Inflammatory macrophage treated with lipopolysaccharide for 1 hour (primary cell): ENCODE results near the gene MAGEA11.
A peak's percentile ranks its signal among the peaks of the same experiment; 100 is the strongest.
"Not testable (repeated sequence)": the region's sequence is repeated elsewhere in the genome, so short reads cannot be mapped to it uniquely, and the experiment has no call there.

ENCODE experiments used
- DNase-seq, 2 donors: peaks; one replicate each; pipeline ENCODE4 v3.0.0-alpha.2; 2020 to 2022

Gene MAGEA11

GRCh38 chrX:149711545-149712236, at the start of gene MAGEA11:
Gene MAGEA11, plus strand, starts transcription at chrX:149712060. Its CDS starts 1,100 bp downstream, at chrX:149713160.
- no peak for DNase-seq

DNA sequence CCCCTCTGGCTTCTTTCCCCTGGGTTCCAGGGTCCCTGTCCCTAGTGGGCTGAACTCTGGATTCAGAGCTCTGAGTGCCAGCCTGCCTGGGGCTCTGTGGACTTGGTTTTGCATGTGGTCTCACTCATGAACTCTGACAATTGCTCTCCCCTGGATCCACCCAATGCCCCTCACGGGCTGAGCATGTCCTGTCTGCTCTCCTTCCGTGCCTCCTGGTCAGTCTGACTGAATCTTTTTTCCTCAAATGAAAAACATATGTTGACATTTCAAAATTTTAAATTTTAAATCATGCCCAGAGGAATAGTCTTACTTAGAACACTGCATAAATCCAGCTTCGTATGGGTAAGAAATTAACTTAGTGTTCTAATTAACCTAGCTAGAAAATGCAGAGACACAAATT, 36.8 kb upstream of the MAGEA11 start:
- DNase-seq: not testable (repeated sequence)

DNA sequence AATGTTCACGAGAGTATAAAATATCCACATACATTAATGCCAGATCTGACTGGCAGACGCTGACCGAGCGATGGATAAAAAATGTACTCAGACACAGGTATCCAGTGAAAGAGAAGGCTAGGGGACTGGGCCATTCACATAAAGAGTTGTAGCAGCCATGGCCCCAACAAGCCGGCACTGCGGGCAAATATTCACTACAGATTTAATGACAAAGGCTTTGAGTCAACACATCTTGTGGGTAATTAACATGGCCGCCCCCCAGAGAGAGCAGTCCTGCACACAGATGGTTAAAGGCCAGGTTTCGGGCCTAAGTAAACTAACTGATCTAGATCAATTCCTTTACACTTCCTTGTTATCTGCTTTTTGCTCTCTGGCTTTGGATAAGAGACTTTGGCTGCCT, 36.3 kb upstream of the MAGEA11 start:
- DNase-seq: not testable (repeated sequence)

- not testable (repeated sequence) for DNase-seq
Observed at GRCh38 chrX:149679164-149679678, 32.6 kb upstream of the MAGEA11 start.

GRCh38 chrX:149681182-149681581, 30.7 kb upstream of the MAGEA11 start:
- DNase-seq: no peak

- no peak for DNase-seq
Observed at GRCh38 chrX:149682031-149682430, 29.8 kb upstream of the MAGEA11 start.

DNA sequence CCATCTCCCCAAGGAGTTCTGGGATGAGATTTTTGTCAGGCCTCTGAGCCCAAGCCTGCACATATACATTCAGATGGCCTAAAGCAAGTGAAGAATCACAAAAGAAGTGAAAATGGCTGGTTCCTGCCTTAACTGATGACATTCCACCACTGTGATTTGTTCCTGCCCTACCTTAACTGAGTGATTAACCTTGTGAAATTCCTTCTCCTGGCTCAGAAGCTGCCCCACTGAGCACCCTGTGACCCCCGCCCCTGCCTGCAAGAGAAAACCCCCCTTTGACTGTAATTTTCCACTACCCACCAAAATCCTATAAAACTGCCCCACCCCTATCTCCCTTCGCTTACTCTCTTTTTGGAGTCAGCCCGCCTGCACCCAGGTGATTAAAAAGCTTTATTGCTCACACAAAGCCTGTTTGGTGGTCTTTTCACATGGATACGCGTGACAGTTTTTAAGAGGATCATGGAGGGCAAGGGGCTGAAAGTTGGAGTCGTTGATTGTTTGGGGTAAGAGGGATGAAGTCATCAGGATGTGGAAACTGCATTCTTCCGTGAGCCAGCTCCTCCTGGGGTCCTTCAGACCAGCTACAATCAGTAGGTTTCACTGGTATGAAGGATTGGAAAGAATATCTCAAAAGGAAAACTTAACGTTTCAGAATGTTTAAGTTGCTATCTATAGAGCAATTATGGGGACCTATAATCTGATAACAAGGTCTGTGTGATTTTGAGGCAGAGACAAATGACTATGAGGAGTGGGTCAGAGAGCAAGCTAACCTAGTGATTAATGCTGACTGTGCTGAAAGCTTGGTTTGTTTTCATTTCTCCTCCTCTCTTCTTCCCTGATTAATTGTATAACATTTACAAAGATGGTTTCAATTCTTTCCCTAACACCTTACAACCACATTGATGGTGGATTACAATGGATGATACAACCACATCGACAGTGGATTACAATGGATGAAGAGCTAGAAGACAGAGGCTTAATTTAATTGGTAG, 28.6 kb upstream of the MAGEA11 start:
- no peak for DNase-seq

DNA sequence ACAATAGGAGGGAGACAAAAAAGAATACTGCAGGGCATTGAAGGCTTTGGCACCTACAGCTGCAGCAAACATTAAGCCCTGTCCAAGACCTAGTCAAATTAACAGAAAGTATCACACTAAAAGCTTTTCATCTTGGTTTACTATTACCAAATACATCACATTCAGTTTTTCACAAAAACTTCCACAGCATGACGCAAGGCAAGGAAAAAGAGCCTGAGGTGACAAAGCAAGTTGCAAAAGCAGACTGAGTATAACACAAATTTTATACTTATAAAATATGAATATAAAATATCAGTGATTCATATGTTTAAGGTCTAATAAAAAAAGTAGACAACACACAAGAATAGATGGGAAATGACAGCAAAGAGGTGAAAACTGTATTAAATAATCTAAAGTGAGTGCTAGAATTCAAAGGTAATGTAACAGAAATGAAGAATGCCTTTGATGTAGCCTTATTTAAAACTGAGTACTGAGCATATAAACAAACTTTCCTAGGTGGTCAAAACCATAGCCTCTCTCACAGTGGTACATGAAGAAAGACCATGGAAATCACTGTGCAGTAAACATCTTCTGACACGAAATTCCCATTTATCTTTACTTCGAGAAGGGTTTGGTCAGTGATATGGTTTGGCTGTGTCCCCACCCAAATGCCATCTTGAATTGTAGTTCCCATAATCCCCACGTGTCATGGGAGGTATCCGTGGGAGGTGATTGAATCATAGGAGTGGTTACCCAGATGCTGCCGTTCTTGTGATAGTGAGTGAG, 27.7 kb upstream of the MAGEA11 start:
- peak in 1 of 2 donors; percentile 1 for DNase-seq

- DNase-seq: no peak
Observed at GRCh38 chrX:149687991-149688390, 23.9 kb upstream of the MAGEA11 start.

DNA sequence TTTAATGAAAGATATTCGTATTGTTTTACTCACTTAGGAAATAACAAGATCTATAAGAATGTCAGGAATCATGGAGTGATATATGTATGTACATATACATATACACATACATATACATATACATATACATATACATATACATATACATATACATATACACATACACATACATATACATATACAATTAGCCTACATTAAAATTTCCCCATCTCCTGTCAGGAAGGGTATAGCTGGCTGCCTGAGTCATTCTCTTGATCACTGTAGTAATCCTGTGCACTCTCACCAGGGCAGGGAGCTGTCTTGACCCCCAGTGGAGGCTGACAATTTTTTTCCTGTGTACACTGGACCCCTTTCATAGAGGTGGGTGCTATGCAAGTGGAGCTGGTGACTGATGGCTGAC, 23.3 kb upstream of the MAGEA11 start:
- DNase-seq: no peak

GRCh38 chrX:149691794-149692193, 20.1 kb upstream of the MAGEA11 start:
- no peak for DNase-seq

GRCh38 chrX:149692686-149693272, 19.1 kb upstream of the MAGEA11 start:
- not testable (repeated sequence) for DNase-seq

- DNase-seq: no peak
Observed at GRCh38 chrX:149699761-149700160, 12.1 kb upstream of the MAGEA11 start.

- DNase-seq: no peak
Observed at GRCh38 chrX:149704664-149705063, 7.2 kb upstream of the MAGEA11 start.

DNA sequence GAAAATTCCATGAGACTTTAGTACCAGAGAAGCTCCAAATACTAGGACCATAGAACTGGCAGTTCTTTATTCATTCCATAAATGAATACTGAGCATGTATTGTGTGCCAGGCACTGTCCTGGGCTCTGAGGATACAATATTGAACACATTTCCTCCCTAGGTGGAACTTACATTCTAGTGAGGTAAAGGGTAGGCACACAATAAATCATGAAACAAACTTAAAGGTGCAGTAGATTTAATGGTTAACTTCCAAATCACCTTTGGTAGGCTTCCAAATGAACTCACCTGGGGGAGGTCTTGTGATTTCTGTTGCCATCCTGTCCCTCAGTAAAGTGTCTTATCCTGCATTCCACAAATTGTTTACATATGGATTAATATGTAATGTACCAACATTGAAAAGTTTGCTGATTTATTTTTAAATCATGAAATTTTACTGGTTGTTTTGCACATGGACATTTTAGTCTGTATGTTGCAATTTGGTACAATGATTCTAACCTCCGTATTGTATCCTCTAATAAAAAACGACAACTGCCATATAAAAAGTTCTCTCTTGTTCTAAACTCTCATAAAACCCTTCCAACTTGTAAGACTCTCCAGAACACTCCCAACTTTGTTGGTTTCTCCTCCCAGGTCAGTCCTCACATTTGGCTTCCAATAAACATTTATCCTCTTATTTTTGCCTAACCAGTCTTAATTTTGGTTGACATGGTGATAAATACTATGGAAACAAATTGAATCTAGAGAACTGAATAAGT, 4.5 kb upstream of the MAGEA11 start:
- DNase-seq: no peak

DNA sequence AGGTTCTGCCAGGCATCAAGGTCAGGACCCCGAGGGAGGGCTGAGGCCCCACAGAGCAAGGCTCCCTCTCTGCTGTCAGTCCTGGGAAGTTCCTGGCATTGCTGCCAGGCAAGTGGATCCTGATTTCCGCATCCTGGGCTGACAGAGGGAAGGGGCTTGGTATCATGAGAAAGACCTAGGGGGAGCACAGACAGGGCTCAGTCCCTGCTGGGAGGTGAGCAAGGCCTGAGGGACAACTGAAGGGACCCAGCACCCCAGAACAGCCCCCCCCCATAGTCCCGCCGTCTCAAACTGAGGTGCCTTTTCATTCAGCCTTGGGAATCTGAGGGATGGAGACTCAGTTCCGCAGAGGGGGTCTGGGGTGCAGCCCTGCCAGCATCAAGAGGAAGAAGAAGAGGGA, 971 bp downstream of the MAGEA11 start:
- DNase-seq: no peak

DNA sequence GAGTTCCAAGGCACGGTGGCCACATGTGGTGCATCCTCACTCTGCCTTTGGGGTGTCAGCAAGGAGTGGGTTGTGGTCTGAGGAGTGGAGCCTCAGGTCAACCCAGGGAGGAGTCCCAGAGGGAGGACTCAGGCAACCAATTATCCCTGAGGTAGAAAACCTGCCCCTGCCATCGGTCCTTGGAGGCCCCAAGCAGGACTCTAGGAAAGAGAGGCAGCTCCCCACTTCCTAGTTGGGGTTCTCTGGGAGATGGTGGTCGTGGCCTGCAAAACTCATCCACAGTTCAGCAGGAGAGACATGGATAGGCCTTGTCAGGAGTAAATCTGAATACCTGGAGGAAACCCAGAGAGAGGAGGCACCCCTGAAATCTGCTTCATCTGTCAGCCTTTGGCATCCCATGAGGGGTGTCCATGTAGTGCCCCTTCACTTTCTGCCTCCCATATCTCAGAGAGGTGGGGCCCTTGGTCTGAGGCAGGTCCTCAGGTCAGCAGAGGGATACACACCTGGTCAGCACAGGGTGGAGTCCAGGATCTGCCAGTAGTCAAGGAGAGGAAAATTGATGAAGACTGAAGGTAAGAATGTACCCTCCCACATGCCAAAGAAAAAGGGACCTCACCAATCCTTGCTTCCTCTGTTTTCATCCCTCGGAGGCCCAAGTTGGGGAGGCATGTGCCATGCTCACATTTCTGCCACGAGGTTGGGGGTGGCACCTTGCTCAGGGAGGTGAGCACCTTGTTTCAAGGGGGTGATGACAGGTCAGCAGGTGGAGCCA, 1.6 kb downstream of the MAGEA11 start:
- no peak for DNase-seq

- DNase-seq: no peak
Observed at GRCh38 chrX:149715468-149715867, 3.6 kb downstream of the MAGEA11 start.

GRCh38 chrX:149716632-149717031, 4.8 kb downstream of the MAGEA11 start:
- no peak for DNase-seq

DNA sequence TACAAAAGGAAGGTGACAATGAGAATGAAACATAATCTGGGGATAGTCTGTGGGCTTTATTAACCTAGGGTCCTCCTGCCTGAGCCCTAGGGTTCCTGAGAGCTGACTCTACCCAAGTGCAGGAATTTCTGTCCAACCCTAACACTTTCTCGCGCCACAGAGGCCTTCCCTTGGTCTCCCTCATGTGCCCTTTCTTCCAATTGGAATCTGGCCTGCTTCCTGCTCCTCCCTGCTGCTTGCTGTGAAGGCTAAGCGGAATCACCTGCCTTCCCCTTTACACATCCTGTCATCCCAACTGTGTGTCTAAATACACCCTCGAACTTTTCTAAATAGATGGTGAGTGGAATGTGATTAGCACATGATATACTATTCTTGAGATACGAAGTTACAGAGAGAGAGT, 5.9 kb downstream of the MAGEA11 start:
- no peak for DNase-seq

- DNase-seq: no peak
Observed at GRCh38 chrX:149718757-149719156, 6.9 kb downstream of the MAGEA11 start.
